Panc1 (cell line): ENCODE results near the gene FTO. TPM values are rescaled to one million over a fixed set of nuclear protein-coding genes. Genes with fewer than 3 reads are reported as not detected.

Experiments
- ATAC-seq: fragments of 200-7000 bp; cut with Tn5 transposase; 2 replicates; pipeline ENCODE4 v1.9.1; 2020; ENCODE audit warnings: mild to moderate bottlenecking, moderate library complexity
- BruUV-seq: library from RNA; stranded (reverse); fragments of 400-500 nt; replicated peaks from 2 replicates; lab custom pipeline; 2021; lab: Mats Ljungman, UMichigan
- CTCF ChIA-PET: fragments of 300-600 bp; sonication (Branson Sonifier 250); formaldehyde crosslinking; loops from one replicate; lab custom pipeline; 2022; ENCODE audit warnings: antibody characterized with exemption; lab: Charles Lee
- POLR2A ChIA-PET: fragments of 300-600 bp; sonication (Branson Sonifier 250); formaldehyde crosslinking; loops from one replicate; lab custom pipeline; 2022; ENCODE audit warnings: antibody characterized with exemption; lab: Charles Lee
- DNase-seq: peaks from one replicate; pipeline ENCODE4 v3.0.0-alpha.2; 2010; ENCODE audit warnings: low read depth, low spot score
- H3K27ac ChIP-seq: 2 replicates; pipeline ENCODE4 v1.5.1; 2011; ENCODE audit warnings: mild to moderate bottlenecking, low read length, inconsistent platforms
- H3K27me3 ChIP-seq: fragments of 200-500 bp; sonication (Bioruptor generic); 2 replicates; pipeline ENCODE4 v1.6.0; 2014; ENCODE audit warnings: low read length, inconsistent platforms; ENCODE audit not compliant: control insufficient read depth, insufficient read depth
- H3K36me3 ChIP-seq: fragments of 200-500 bp; sonication (Bioruptor generic); 2 replicates; pipeline ENCODE4 v1.5.1; 2014; ENCODE audit warnings: inconsistent platforms, mild to moderate bottlenecking, low read length, moderate library complexity; ENCODE audit not compliant: control insufficient read depth, insufficient read depth
- H3K4me1 ChIP-seq: 2 replicates; pipeline ENCODE4 v1.5.1; 2011; ENCODE audit warnings: inconsistent platforms, mild to moderate bottlenecking, low read length, moderate library complexity; ENCODE audit not compliant: control insufficient read depth, insufficient read depth
- H3K4me3 ChIP-seq, 2 experiments: 2 replicates each; pipeline ENCODE4 v1.5.1; 2011 to 2012; ENCODE audit warnings: low read depth in 2 of 2, low read length in 2 of 2, mild to moderate bottlenecking in 2 of 2, inconsistent platforms in 1 of 2, moderate library complexity in 1 of 2
- H3K9me3 ChIP-seq: fragments of 200-500 bp; sonication (Bioruptor generic); 2 replicates; pipeline ENCODE4 v1.5.1; 2014; ENCODE audit warnings: low read depth, mild to moderate bottlenecking, inconsistent platforms, low read length, moderate library complexity; ENCODE audit not compliant: control insufficient read depth, insufficient read depth
- POLR2AphosphoS5 ChIP-seq: IDR thresholded peaks from 2 replicates; pipeline ENCODE4 v1.6.1; 2012; ENCODE audit warnings: mild to moderate bottlenecking, low read depth, low read length, moderate library complexity
- SIN3A ChIP-seq: IDR thresholded peaks from 2 replicates; pipeline ENCODE4 v1.6.1; 2012; ENCODE audit warnings: low read depth, mild to moderate bottlenecking, low read length, moderate library complexity, borderline replicate concordance; ENCODE audit not compliant: insufficient read depth
- TCF7L2 ChIP-seq: IDR thresholded peaks from 2 replicates; pipeline ENCODE4 v1.6.1; 2011; ENCODE audit warnings: mild to moderate bottlenecking, low read depth, low read length, inconsistent platforms
- in situ Hi-C: cut with HindIII; loops from 2 replicates; pipeline ENCODE4 v1.10.0; 2016; ENCODE audit warnings: low sequenced_read_pairs, low pct_unique_long_range_greater_than_20kb
- intact Hi-C: fragments of 100-400 bp; cut with micrococcal nuclease; formaldehyde crosslinking; loops from one replicate; pipeline ENCODE4 v1.10.0; 2022; ENCODE audit not compliant: unreplicated experiment
- total RNA-seq: library from RNA; stranded (reverse); gene quantifications from one replicate; pipeline ENCODE4 v1.2.1, GENCODE V29; 2021; ENCODE audit not compliant: unreplicated experiment
- TF ChIP-seq, protein P1 (sequence below), 2 experiments: IDR thresholded peaks; 2 replicates each; pipeline ENCODE4 v1.6.1; 2011 to 2012; ENCODE audit warnings: low read depth in 2 of 2, control low read depth in 1 of 2, low read length in 1 of 2, mild to moderate bottlenecking in 1 of 2, moderate library complexity in 1 of 2; ENCODE audit not compliant: insufficient read depth in 1 of 2
- TF ChIP-seq, protein P2 (sequence below): fragments of 450-650 bp; IDR thresholded peaks from 2 replicates; pipeline ENCODE4 v1.5.1; 2017; ENCODE audit warnings: mild to moderate bottlenecking

Gene FTO
- total RNA-seq, 1 experiment from 2014 or later = 38.2 TPM

DNA sequence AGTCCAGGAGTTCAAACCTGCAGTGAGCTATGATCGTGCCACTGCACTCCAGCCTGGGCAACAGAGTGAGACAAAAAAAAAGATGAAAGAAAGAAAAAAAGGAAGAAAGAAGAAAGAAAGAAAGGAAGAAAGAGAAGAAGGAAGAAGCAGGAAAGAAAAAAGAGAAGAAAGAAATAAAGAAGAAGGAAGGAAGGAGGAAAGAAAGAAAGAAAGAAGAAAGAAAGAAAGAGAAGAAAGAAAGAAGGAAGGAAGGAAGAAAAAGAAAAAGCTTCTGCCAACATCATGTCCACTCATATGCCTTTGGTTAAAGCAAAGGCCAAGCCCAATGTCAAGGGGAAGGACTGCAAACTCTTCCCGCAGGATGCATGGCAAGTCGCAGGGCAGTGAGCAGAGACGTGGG is 439.5 kb downstream of the FTO start:
- no peak overlapping the region for H3K27ac ChIP-seq
- no peaks in the 10 kb centered on the region for H3K4me1 ChIP-seq
- BruUV-seq = no TSS peak
- ChIA-PET POLR2A (no interaction called here), CTCF (no interaction called here)
- ATAC-seq (no peak), DNase-seq (no peak)
- no peak for TF ChIP-seq SIN3A
- no peaks in the 10 kb centered on the region for H3K9me3 ChIP-seq
- H3K27me3 ChIP-seq = no peaks in the 10 kb centered on the region
- intact Hi-C loops (no loop called here), in situ Hi-C loops (no loop called here)
- H3K36me3 ChIP-seq = no peaks in the 10 kb centered on the region
- H3K4me3 ChIP-seq = no peak overlapping the region

DNA sequence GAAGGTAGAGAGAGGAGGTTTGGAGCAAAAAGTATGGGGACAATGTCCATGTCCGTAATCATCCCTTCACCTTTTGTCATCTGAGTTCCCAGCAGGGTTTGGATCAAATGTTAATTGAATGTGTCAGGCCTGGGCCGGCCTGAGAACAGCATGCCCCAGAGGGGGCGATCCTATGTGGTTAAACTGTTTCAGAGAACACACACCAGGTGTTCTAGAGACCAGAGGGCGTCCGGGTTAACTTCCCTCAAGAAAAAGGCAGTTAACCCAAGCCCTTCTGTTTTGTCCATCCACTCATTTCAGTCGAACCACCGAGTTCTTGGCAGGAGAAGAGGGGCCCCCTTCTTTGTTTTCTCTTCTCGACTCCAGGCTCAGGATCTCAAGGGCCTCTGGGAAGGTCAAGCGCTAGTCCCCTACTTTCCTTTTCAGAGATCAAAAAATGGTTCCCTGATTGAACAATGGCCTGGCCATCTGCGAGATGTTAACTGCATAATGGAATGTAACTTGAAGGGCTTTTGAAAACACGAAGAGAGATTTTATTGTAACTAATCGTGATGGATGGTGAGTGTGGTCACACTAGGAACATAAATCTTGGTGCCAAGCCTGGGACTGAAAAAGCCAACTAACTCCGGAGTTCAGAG is 440.1 kb downstream of the FTO start:
- BruUV-seq = no TSS peak
- intact Hi-C loops (no loop called here), in situ Hi-C loops (no loop called here)
- ATAC-seq = no peak
- no peak for TF ChIP-seq SIN3A
- TF ChIP-seq, protein P1, sequence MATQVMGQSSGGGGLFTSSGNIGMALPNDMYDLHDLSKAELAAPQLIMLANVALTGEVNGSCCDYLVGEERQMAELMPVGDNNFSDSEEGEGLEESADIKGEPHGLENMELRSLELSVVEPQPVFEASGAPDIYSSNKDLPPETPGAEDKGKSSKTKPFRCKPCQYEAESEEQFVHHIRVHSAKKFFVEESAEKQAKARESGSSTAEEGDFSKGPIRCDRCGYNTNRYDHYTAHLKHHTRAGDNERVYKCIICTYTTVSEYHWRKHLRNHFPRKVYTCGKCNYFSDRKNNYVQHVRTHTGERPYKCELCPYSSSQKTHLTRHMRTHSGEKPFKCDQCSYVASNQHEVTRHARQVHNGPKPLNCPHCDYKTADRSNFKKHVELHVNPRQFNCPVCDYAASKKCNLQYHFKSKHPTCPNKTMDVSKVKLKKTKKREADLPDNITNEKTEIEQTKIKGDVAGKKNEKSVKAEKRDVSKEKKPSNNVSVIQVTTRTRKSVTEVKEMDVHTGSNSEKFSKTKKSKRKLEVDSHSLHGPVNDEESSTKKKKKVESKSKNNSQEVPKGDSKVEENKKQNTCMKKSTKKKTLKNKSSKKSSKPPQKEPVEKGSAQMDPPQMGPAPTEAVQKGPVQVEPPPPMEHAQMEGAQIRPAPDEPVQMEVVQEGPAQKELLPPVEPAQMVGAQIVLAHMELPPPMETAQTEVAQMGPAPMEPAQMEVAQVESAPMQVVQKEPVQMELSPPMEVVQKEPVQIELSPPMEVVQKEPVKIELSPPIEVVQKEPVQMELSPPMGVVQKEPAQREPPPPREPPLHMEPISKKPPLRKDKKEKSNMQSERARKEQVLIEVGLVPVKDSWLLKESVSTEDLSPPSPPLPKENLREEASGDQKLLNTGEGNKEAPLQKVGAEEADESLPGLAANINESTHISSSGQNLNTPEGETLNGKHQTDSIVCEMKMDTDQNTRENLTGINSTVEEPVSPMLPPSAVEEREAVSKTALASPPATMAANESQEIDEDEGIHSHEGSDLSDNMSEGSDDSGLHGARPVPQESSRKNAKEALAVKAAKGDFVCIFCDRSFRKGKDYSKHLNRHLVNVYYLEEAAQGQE (IDR thresholded peaks at IDR 0.05; ENCODE audit: insufficient read depth in 1 of 2, low read depth in 2 of 2, low read length in 1 of 2) = no peak
- TF ChIP-seq, protein P2, sequence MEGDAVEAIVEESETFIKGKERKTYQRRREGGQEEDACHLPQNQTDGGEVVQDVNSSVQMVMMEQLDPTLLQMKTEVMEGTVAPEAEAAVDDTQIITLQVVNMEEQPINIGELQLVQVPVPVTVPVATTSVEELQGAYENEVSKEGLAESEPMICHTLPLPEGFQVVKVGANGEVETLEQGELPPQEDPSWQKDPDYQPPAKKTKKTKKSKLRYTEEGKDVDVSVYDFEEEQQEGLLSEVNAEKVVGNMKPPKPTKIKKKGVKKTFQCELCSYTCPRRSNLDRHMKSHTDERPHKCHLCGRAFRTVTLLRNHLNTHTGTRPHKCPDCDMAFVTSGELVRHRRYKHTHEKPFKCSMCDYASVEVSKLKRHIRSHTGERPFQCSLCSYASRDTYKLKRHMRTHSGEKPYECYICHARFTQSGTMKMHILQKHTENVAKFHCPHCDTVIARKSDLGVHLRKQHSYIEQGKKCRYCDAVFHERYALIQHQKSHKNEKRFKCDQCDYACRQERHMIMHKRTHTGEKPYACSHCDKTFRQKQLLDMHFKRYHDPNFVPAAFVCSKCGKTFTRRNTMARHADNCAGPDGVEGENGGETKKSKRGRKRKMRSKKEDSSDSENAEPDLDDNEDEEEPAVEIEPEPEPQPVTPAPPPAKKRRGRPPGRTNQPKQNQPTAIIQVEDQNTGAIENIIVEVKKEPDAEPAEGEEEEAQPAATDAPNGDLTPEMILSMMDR = no peak
- no peak for TF ChIP-seq TCF7L2
- TF ChIP-seq POLR2AphosphoS5 = no peak
- Histone ChIP-seq H3K4me1 (no peaks in the 10 kb centered on the region), H3K27me3 (no peaks in the 10 kb centered on the region), H3K27ac (no peak overlapping the region), H3K9me3 (no peaks in the 10 kb centered on the region), H3K4me3 (no peak overlapping the region), H3K36me3 (no peaks in the 10 kb centered on the region)
- POLR2A ChIA-PET = no interaction called here
- CTCF ChIA-PET = no interaction called here
- no peak for DNase-seq

DNA sequence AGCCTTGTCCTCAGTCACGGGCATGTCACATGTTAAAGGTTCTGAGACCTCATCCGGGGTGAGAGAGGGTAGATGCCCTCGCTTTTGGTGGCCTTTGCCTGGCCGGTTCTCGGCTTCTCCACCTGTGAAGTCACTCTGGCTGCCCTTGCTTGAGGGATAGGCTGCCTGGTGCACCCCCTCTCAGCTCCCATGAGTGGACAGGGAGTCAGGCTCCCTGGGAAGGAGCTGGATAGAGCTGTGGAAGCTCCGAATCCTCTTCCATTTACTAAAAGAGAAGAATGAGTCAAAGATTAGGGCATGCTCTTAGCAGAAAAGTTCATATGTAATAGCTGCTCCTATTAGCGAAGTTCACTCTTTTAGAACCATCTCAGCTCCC is 440.6 kb downstream of the FTO start:
- no peak for ATAC-seq
- no peak overlapping the region for H3K4me3 ChIP-seq
- TF ChIP-seq, protein P2 = no peak
- TF ChIP-seq, protein P1 (IDR thresholded peaks at IDR 0.05; ENCODE audit: insufficient read depth in 1 of 2, low read depth in 2 of 2, low read length in 1 of 2) = no peak
- no peak for TF ChIP-seq SIN3A
- TF ChIP-seq TCF7L2 = no peak
- TF ChIP-seq POLR2AphosphoS5 = no peak
- DNase-seq = no peak
- POLR2A ChIA-PET = no interaction called here
- intact Hi-C loops (no loop called here), in situ Hi-C loops (no loop called here)
- no peaks in the 10 kb centered on the region for H3K9me3 ChIP-seq
- H3K27me3 ChIP-seq = no peaks in the 10 kb centered on the region
- no TSS peak for BruUV-seq
- no peaks in the 10 kb centered on the region for H3K36me3 ChIP-seq
- H3K4me1 ChIP-seq = no peaks in the 10 kb centered on the region
- H3K27ac ChIP-seq = no peak overlapping the region
- CTCF ChIA-PET = no interaction called here
